Activated B cell treated with CpG ODN at 0.5 μM for 24 hours (primary cell): ENCODE data around the gene TUBGCP4. TPM values are rescaled to one million over a fixed set of nuclear protein-coding genes. Genes with fewer than 3 reads are reported as not detected.

ENCODE experiments used
- ATAC-seq: fragments of 200-7000 bp; cut with Tn5 transposase; one replicate; pipeline ENCODE4 v1.10.0; 2021; ENCODE audit warnings: low read depth, mild to moderate bottlenecking, moderate library complexity
- CTCF ChIA-PET: fragments of 350-600 bp; sonication (Branson Sonifier 250); formaldehyde crosslinking; loops from one replicate; lab custom pipeline; 2021; ENCODE audit warnings: antibody characterized with exemption; lab: Charles Lee
- POLR2A ChIA-PET: fragments of 350-600 bp; sonication (Branson Sonifier 250); formaldehyde crosslinking; loops from one replicate; lab custom pipeline; 2021; ENCODE audit warnings: antibody characterized with exemption; lab: Charles Lee
- DNase-seq: peaks from one replicate; pipeline ENCODE4 v3.0.0; 2022
- H3K27ac Mint-ChIP-seq: one replicate; pipeline ENCODE4 v1.8.0; 2020; ENCODE audit warnings: mixed read lengths
- H3K27me3 Mint-ChIP-seq: one replicate; pipeline ENCODE4 v1.8.0; 2021; ENCODE audit warnings: mixed read lengths
- H3K36me3 Mint-ChIP-seq: one replicate; pipeline ENCODE4 v1.8.0; 2021; ENCODE audit warnings: low read depth, mixed read lengths
- H3K4me1 Mint-ChIP-seq: one replicate; pipeline ENCODE4 v1.8.0; 2021; ENCODE audit warnings: mixed read lengths
- H3K4me3 Mint-ChIP-seq: one replicate; pipeline ENCODE4 v1.8.0; 2020; ENCODE audit warnings: mild to moderate bottlenecking, mixed read lengths
- H3K9me3 Mint-ChIP-seq: one replicate; pipeline ENCODE4 v1.8.0; 2020; ENCODE audit warnings: mixed read lengths
- CTCF ChIP-seq: fragments of 200-600 bp; IDR thresholded peaks from one replicate; pipeline ENCODE4 v1.8.0; 2022; ENCODE audit warnings: antibody characterized with exemption, mild to moderate bottlenecking
- intact Hi-C: fragments of 100-400 bp; cut with micrococcal nuclease; formaldehyde crosslinking; loops from one replicate; pipeline ENCODE4 v1.15.1; 2024
- total RNA-seq: library from RNA; stranded (reverse); gene quantifications from 2 replicates; pipeline ENCODE4 v1.2.3, GENCODE V29; 2022

The TUBGCP4 gene
- total RNA-seq, 1 donor from 2014 or later = 31.2 TPM

GRCh38 chr15:43449981-43450380 lies 79.1 kb downstream of the TUBGCP4 start:
- TF ChIP-seq CTCF = no peak
- intact Hi-C loops = no loop called here
- POLR2A ChIA-PET = no interaction called here
- ATAC-seq (no peak), DNase-seq (no peak)
- H3K9me3 Mint-ChIP-seq = no peaks in the 10 kb centered on the region
- no peak overlapping the region for H3K4me3 Mint-ChIP-seq
- H3K4me1 Mint-ChIP-seq = no peaks in the 10 kb centered on the region
- H3K27ac Mint-ChIP-seq = no peak overlapping the region
- H3K36me3 Mint-ChIP-seq = peaks cover 27% of the 10 kb centered on the region
- CTCF ChIA-PET = interaction anchor here (1.0 kb wide), 1 partner anchor 64 kb away, joined by 3 read pairs; no protein-coding TSS in a partner anchor
- no peaks in the 10 kb centered on the region for H3K27me3 Mint-ChIP-seq

Other genes starting within 250 kb of the TUBGCP4 start
- gene TMEM62, start 237.5 kb upstream of the TUBGCP4 start, total RNA-seq = 38.3 and 52.2 TPM in 2 replicates
- 65.6 and 67.2 TPM in 2 replicates for gene CCNDBP1, start 185.7 kb upstream of the TUBGCP4 start, total RNA-seq
- gene EPB42, start 150.1 kb upstream of the TUBGCP4 start, total RNA-seq = not detected in 2 replicates
- 0.11 and 0.17 TPM in 2 replicates for gene TGM5, start 104.2 kb upstream of the TUBGCP4 start, total RNA-seq
- gene TGM7, start 68.8 kb upstream of the TUBGCP4 start, total RNA-seq = not detected in 2 replicates
- 15.5 and 17.1 TPM in 2 replicates for gene LCMT2, start 40.5 kb upstream of the TUBGCP4 start, total RNA-seq
- 45.6 and 50.6 TPM in 2 replicates for gene ZSCAN29, start 58 bp upstream of the TUBGCP4 start, total RNA-seq
- 53.9 and 54.6 TPM in 2 replicates for gene TP53BP1, start 122.1 kb downstream of the TUBGCP4 start, total RNA-seq
- 0.11 and 0.12 TPM in 2 replicates for gene MAP1A, start 146.5 kb downstream of the TUBGCP4 start, total RNA-seq
- gene PPIP5K1, start 219.1 kb downstream of the TUBGCP4 start, total RNA-seq = 61.7 and 71.0 TPM in 2 replicates
- gene CKMT1B, start 222.9 kb downstream of the TUBGCP4 start, total RNA-seq = not detected in 2 replicates
- gene STRC, start 247.7 kb downstream of the TUBGCP4 start, total RNA-seq = 0.42 and 0.49 TPM in 2 replicates